Activated CD8-positive, alpha-beta memory T cell treated with anti-CD3 and anti-CD28 coated beads, Interleukin-2, amount 10 ng/mL, durations not matched to agents 7 days and 5 days (primary cell): ENCODE measurements around the gene TTC23. TPM values are rescaled to one million over a fixed set of nuclear protein-coding genes. Genes with fewer than 3 reads are reported as not detected.
A peak's percentile ranks its signal among the peaks of the same experiment; 100 is the strongest.
"Not testable (repeated sequence)": the region's sequence is repeated elsewhere in the genome, so short reads cannot be mapped to it uniquely, and the experiment has no call there.

Experiments used
- ATAC-seq: fragments of 150-1000 bp; cut with Tn5 transposase; one replicate; pipeline ENCODE4 v1.10.0; 2021; ENCODE audit warnings: moderate library complexity
- CTCF ChIA-PET: fragments of 350-600 bp; sonication (Branson Sonifier 250); formaldehyde crosslinking; loops from one replicate; lab custom pipeline; 2021; ENCODE audit warnings: antibody characterized with exemption; lab: Charles Lee
- DNase-seq: peaks from one replicate; pipeline ENCODE4 v3.0.0-alpha.2; 2020
- H3K27ac Mint-ChIP-seq: one replicate; pipeline ENCODE4 v1.8.0; 2021; ENCODE audit warnings: mild to moderate bottlenecking, mixed read lengths
- H3K27me3 Mint-ChIP-seq: one replicate; pipeline ENCODE4 v1.8.0; 2021; ENCODE audit warnings: mixed read lengths
- H3K36me3 Mint-ChIP-seq: one replicate; pipeline ENCODE4 v1.8.0; 2021; ENCODE audit warnings: mild to moderate bottlenecking, mixed read lengths
- H3K4me1 Mint-ChIP-seq: one replicate; pipeline ENCODE4 v1.8.0; 2021; ENCODE audit warnings: mixed read lengths
- H3K4me3 Mint-ChIP-seq: one replicate; pipeline ENCODE4 v1.8.0; 2021; ENCODE audit warnings: mild to moderate bottlenecking, moderate library complexity, mixed read lengths
- H3K9me3 Mint-ChIP-seq: one replicate; pipeline ENCODE4 v1.8.0; 2022; ENCODE audit warnings: low read depth, mixed read lengths
- total RNA-seq, 2 experiments: library from RNA; stranded (reverse); gene quantifications; one replicate each; pipeline ENCODE4 v1.2.3, GENCODE V29; 2021

The TTC23 gene
- total RNA-seq, 2 experiments from 2014 or later: 1.2 TPM

GRCh38 chr15:99241752-99242151 is 7.6 kb downstream of the TTC23 start:
- Mint-ChIP-seq H3K27me3 (peaks cover 12% of the 10 kb centered on the region), H3K4me3 (no peak overlapping the region), H3K4me1 (peaks cover 12% of the 10 kb centered on the region), H3K36me3 (peaks cover 2% of the 10 kb centered on the region), H3K9me3 (no peaks in the 10 kb centered on the region), H3K27ac (no peak overlapping the region)
- CTCF ChIA-PET: interaction anchor here (0.7 kb wide), 1 partner anchor 123 kb away, joined by 3 read pairs; no protein-coding TSS in a partner anchor
- ATAC-seq (no peak), DNase-seq (no peak)

DNA sequence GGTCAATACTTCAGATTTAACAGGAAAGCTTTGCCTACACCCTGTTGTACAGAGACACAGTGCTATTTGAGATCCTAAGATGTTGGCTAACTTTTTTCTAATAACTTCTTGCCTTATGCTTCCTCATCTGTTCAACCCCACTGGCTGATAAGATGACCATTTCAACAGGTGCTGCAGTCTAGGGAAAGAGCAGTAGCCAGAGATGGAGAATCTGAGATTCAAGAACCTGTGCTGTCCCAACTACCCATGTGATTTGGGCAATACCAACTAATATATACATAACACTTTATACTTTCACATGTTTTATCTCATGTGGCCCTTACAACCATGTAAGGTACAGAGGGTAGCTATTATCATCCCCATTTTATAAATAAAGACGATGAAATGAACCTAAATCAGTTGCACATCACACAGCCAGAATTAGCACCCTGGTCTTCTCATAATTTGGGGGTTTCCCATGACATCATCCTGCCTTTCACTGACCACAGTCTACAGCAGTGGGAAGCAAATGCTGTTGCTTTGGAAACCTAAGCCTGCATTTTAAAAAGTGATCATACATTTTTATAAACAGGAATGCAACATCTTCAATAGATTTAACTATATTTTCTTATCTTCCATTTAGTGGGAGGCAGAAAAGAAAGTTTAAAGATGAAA is 9.7 kb downstream of the TTC23 start:
- H3K27ac Mint-ChIP-seq: no peak overlapping the region
- H3K4me1 Mint-ChIP-seq: peaks cover 12% of the 10 kb centered on the region
- H3K27me3 Mint-ChIP-seq: peaks cover 15% of the 10 kb centered on the region
- no peak overlapping the region for H3K4me3 Mint-ChIP-seq
- CTCF ChIA-PET: no interaction called here
- peak; percentile 73 for ATAC-seq
- no peaks in the 10 kb centered on the region for H3K9me3 Mint-ChIP-seq
- peak; percentile 49 for DNase-seq
- peaks cover 6% of the 10 kb centered on the region for H3K36me3 Mint-ChIP-seq

DNA sequence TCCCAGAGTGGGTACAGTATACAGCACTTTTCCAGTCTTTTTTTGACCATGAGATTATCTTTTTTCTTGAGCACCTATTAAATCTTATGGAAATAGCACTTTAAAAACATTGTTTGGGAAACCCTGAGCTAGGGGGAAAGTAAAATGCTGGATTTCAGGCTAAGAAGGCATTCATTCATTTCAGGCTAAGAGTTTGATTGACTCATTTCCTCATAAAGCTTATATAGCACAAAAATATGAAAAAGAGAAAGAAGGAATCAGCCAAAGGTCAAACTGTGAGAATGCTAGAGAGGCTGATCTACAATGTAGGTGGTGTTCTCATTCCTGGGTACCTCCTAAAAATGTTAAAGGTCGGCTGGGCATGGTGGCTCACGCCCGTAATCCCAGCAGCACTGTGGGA is 10.5 kb downstream of the TTC23 start:
- Mint-ChIP-seq H3K9me3 (no peaks in the 10 kb centered on the region), H3K27me3 (peaks cover 17% of the 10 kb centered on the region)

GRCh38 chr15:99234160-99234559 is 15.2 kb downstream of the TTC23 start:
- not testable (repeated sequence) for H3K4me1 Mint-ChIP-seq, ATAC-seq, H3K36me3 Mint-ChIP-seq, H3K27me3 Mint-ChIP-seq, H3K27ac Mint-ChIP-seq, H3K9me3 Mint-ChIP-seq, H3K4me3 Mint-ChIP-seq, DNase-seq
- CTCF ChIA-PET: interaction anchor here (0.6 kb wide), 1 partner anchor 40 kb away, joined by 3 read pairs; no protein-coding TSS in a partner anchor

More for the DNA sequence above, 10.5 kb downstream of the TTC23 start:
- ATAC-seq: no peak
- DNase-seq: no peak
- Mint-ChIP-seq H3K36me3 (peaks cover 6% of the 10 kb centered on the region), H3K4me3 (no peak overlapping the region), H3K27ac (no peak overlapping the region), H3K4me1 (peaks cover 12% of the 10 kb centered on the region)
- CTCF ChIA-PET: no interaction called here

GRCh38 chr15:99232740-99233139 is 16.6 kb downstream of the TTC23 start:
- no peak overlapping the region for H3K27ac Mint-ChIP-seq
- H3K27me3 Mint-ChIP-seq: peaks cover 11% of the 10 kb centered on the region
- peaks cover 4% of the 10 kb centered on the region for H3K36me3 Mint-ChIP-seq
- H3K9me3 Mint-ChIP-seq: no peaks in the 10 kb centered on the region
- ATAC-seq: no peak
- CTCF ChIA-PET: interaction anchor here (0.6 kb wide), 1 partner anchor 523 kb away, joined by 3 read pairs; no protein-coding TSS in a partner anchor
- no peak overlapping the region for H3K4me3 Mint-ChIP-seq
- DNase-seq: no peak
- no peaks in the 10 kb centered on the region for H3K4me1 Mint-ChIP-seq

DNA sequence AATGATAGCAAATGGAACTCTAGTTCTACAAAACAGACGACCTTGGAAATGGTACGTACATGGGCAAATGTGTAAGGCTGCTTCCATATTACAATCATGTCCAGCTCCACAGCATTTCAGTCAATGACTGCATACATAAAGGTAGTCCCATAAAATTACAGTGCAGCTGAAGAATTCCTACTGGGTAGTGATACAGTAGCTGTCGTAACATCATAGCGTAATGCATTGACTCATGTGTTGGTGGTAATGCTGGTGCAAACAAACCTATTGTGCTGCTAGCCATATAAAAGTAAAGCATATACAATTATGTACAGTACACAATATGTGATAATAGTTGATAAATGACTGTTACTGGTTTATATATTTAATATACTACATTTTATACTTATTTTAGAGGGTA is 18.5 kb downstream of the TTC23 start:
- Mint-ChIP-seq H3K27me3 (peaks cover 11% of the 10 kb centered on the region), H3K36me3 (peaks cover 2% of the 10 kb centered on the region), H3K4me3 (no peak overlapping the region), H3K9me3 (no peaks in the 10 kb centered on the region), H3K4me1 (no peaks in the 10 kb centered on the region), H3K27ac (no peak overlapping the region)
- CTCF ChIA-PET: no interaction called here
- no peak for ATAC-seq
- no peak for DNase-seq

- DNase-seq (no peak), ATAC-seq (no peak)
- Mint-ChIP-seq H3K27me3 (peaks cover 11% of the 10 kb centered on the region), H3K4me1 (no peaks in the 10 kb centered on the region), H3K9me3 (no peaks in the 10 kb centered on the region), H3K36me3 (no peaks in the 10 kb centered on the region), H3K27ac (no peak overlapping the region), H3K4me3 (no peak overlapping the region)
- CTCF ChIA-PET: interaction anchor here (1.7 kb wide), 1 partner anchor 15 kb away, joined by 4 read pairs; no protein-coding TSS in a partner anchor
Measured at GRCh38 chr15:99228120-99228770, 21.1 kb downstream of the TTC23 start.

DNA sequence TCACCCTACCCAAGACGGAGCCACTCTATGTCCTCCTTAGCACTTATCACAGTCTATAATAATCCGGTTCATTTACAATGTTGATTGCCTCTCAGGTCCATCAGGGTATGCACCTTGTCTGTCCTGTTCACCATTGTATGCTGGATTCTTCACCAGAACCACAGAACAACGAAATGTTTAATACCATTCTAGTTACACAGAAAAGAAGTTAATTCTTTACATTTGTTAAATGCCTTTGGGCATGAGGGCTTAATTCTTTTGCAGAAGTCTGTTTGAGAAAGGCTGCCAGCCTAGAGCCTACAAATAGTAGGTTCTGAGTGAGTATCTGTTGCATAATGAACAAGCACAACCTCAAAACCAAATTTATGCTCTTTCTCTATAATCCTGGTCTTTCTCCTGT is 22.6 kb downstream of the TTC23 start:
- no peak for DNase-seq
- no peak overlapping the region for H3K27ac Mint-ChIP-seq
- no peaks in the 10 kb centered on the region for H3K9me3 Mint-ChIP-seq
- ATAC-seq: no peak
- no peak overlapping the region for H3K4me3 Mint-ChIP-seq
- H3K36me3 Mint-ChIP-seq: no peaks in the 10 kb centered on the region
- peaks cover 9% of the 10 kb centered on the region for H3K27me3 Mint-ChIP-seq
- CTCF ChIA-PET: interaction anchor here (1.7 kb wide), 1 partner anchor 13 kb away, joined by 4 read pairs; no protein-coding TSS in a partner anchor
- no peaks in the 10 kb centered on the region for H3K4me1 Mint-ChIP-seq

- Mint-ChIP-seq H3K4me1 (no peaks in the 10 kb centered on the region), H3K27ac (no peak overlapping the region), H3K27me3 (peaks cover 9% of the 10 kb centered on the region), H3K4me3 (no peak overlapping the region), H3K9me3 (no peaks in the 10 kb centered on the region), H3K36me3 (no peaks in the 10 kb centered on the region)
- CTCF ChIA-PET: interaction anchor here (0.6 to 1.2 kb wide), 2 partner anchors 11 to 148 kb away, joined by 3 to 5 read pairs; no protein-coding TSS in a partner anchor
- ATAC-seq: no peak
- DNase-seq: no peak
Measured at GRCh38 chr15:99224372-99225214, 24.8 kb downstream of the TTC23 start.

DNA sequence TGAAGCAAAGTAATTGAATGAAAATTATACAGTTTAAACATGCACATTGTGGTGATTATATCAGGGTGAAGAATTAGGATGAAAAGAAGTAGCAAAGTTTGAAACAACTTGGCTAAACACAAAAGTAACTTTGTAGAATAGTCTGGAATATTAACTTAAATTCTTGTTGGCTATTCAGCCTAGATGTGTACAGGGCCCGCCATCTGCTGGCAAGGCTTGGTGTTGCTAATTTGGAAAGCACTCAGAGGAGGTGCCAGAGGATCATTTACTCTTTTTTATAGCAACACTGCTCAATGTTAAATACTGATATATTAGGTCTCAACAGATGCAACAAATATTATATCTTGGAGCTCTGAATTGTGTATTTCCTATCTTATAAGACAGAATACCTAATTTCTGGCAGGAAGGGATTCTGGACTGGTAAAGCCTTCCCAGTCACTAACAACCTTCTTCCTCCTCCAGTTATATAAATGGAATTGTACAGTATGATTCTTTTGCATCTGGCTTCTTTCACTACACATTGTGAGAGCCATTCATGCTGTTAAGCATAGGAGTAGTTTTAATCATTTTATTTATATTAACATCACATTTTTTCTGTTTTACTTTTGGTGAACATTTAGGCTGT is 36.1 kb downstream of the TTC23 start:
- no peak overlapping the region for H3K4me3 Mint-ChIP-seq
- no peak overlapping the region for H3K27ac Mint-ChIP-seq
- peak; percentile 82 for ATAC-seq
- peaks cover 13% of the 10 kb centered on the region for H3K27me3 Mint-ChIP-seq
- H3K4me1 Mint-ChIP-seq: no peaks in the 10 kb centered on the region
- H3K9me3 Mint-ChIP-seq: no peaks in the 10 kb centered on the region
- peak; percentile 77 for DNase-seq
- CTCF ChIA-PET: interaction anchor here (0.6 to 2.3 kb wide), 10 partner anchors 9 to 263 kb away, joined by 3 to 13 read pairs (median 4); no protein-coding TSS in a partner anchor
- no peaks in the 10 kb centered on the region for H3K36me3 Mint-ChIP-seq

GRCh38 chr15:99212406-99212805 is 37.0 kb downstream of the TTC23 start:
- CTCF ChIA-PET: interaction anchor here (0.7 to 2.3 kb wide), 7 partner anchors 12 to 154 kb away, joined by 3 to 13 read pairs (median 4); no protein-coding TSS in a partner anchor
- ATAC-seq: no peak
- Mint-ChIP-seq H3K36me3 (no peaks in the 10 kb centered on the region), H3K27me3 (peaks cover 10% of the 10 kb centered on the region), H3K4me1 (no peaks in the 10 kb centered on the region), H3K4me3 (no peak overlapping the region), H3K9me3 (no peaks in the 10 kb centered on the region), H3K27ac (no peak overlapping the region)
- no peak for DNase-seq

GRCh38 chr15:99211926-99212325 is 37.5 kb downstream of the TTC23 start:
- no peak for ATAC-seq
- no peaks in the 10 kb centered on the region for H3K4me1 Mint-ChIP-seq

More at GRCh38 chr15:99211926-99212325, 37.5 kb downstream of the TTC23 start:
- DNase-seq: no peak
- H3K9me3 Mint-ChIP-seq: no peaks in the 10 kb centered on the region
- H3K27ac Mint-ChIP-seq: no peak overlapping the region
- H3K36me3 Mint-ChIP-seq: no peaks in the 10 kb centered on the region
- CTCF ChIA-PET: interaction anchor here (1.0 kb wide), 1 partner anchor 107 kb away, joined by 3 read pairs; no protein-coding TSS in a partner anchor
- H3K4me3 Mint-ChIP-seq: no peak overlapping the region
- H3K27me3 Mint-ChIP-seq: peaks cover 10% of the 10 kb centered on the region
